ENCODE results near the gene LOXL1. TPM values are rescaled to one million over a fixed set of nuclear protein-coding genes. Genes with fewer than 3 reads are reported as not detected.

The LOXL1 gene
- total and polyA plus RNA-seq, 2 of the 13 experiments (the other 11 are each of a cell fraction or from before 2014, with no cell fraction given): 0.51 to 1.3 TPM

- in situ Hi-C loops (cut with HindIII; ENCODE audit: extremely low pct_ligation_motif_present, low pct_unique_long_range_greater_than_20kb): no loop called here
- POLR2A ChIA-PET: no interaction called here
- H3K27ac ChIP-seq (ENCODE audit: extremely low read length, insufficient read depth, low read length): no peak overlapping the region
- TF ChIP-seq FOXP4 (CRISPR knock-in tag; IDR thresholded peaks at IDR 0.05) (no peak), ATM (IDR thresholded peaks at IDR 0.05; ENCODE audit: borderline replicate concordance) (no peak), SNAPC5 (CRISPR knock-in tag; IDR thresholded peaks at IDR 0.05; ENCODE audit: borderline replicate concordance) (no peak), REL (CRISPR knock-in tag; conservative IDR thresholded peaks at IDR 0.05) (no peak), ZNF761 (CRISPR knock-in tag; conservative IDR thresholded peaks at IDR 0.05) (no peak), SOX13 (IDR thresholded peaks at IDR 0.05) (no peak), SOX13 (CRISPR knock-in tag; conservative IDR thresholded peaks at IDR 0.05 in 1 of 2, IDR thresholded peaks at IDR 0.05 in 1 of 2) (no peak), FIP1L1 (IDR thresholded peaks at IDR 0.05; ENCODE audit: borderline replicate concordance, insufficient read depth, low read depth, low read length) (no peak), AKNA (CRISPR knock-in tag; IDR thresholded peaks at IDR 0.05; ENCODE audit: borderline replicate concordance) (no peak), ZNF281 (CRISPR knock-in tag; IDR thresholded peaks at IDR 0.05; ENCODE audit: borderline replicate concordance) (no peak), ISX (CRISPR knock-in tag; conservative IDR thresholded peaks at IDR 0.05) (no peak), MED1 (CRISPR knock-in tag; IDR thresholded peaks at IDR 0.05) (no peak), ZNF501 (CRISPR knock-in tag; IDR thresholded peaks at IDR 0.05) (no peak), SMAD1 (CRISPR knock-in tag; IDR thresholded peaks at IDR 0.05; ENCODE audit: borderline replicate concordance, low read depth) (no peak)
These were observed 15.8 kb downstream of the LOXL1 start for GRCh38 chr15:73941871-73942635.

More at GRCh38 chr15:73941871-73942635, 15.8 kb downstream of the LOXL1 start:
- H2AFZ ChIP-seq (ENCODE audit: low read length): no peak overlapping the region
- no peaks in the 10 kb centered on the region for H3K36me3 ChIP-seq (replicated peaks in 1 of 2; ENCODE audit: control insufficient read depth in 1 of 2, insufficient read depth in 2 of 2, low read length in 2 of 2)
- BruUV-seq (replicated peaks): no TSS peak
- H3K4me3 ChIP-seq (replicated peaks in 1 of 3; ENCODE audit: insufficient read depth in 1 of 3, low read depth in 2 of 3, low read length in 3 of 3): no peak overlapping the region
- no peaks in the 10 kb centered on the region for H3K9me3 ChIP-seq (ENCODE audit: low read length)
- CTCF ChIA-PET (ENCODE audit: low intra/inter-chr PET ratio, low total read pairs): no interaction called here
- H3K4me1 ChIP-seq (ENCODE audit: insufficient read depth, low read length): peaks cover 15% of the 10 kb centered on the region
- intact Hi-C loops (cut with micrococcal nuclease; ENCODE audit: unreplicated experiment): no loop called here
- no peaks in the 10 kb centered on the region for H3K79me2 ChIP-seq (ENCODE audit: insufficient read depth, low read length)
- H3K27me3 ChIP-seq (ENCODE audit: control insufficient read depth in 1 of 2, insufficient read depth in 2 of 2, low read length in 2 of 2): no peaks in the 10 kb centered on the region; a peak in 2 of 5 replicates
- 22% methylated on average over 7 of the region's 10 CpGs for WGBS (ENCODE audit: low lambda C conversion rate)
- ATAC-seq (no peak), DNase-seq (ENCODE audit: low spot score) (no peak), FAIRE-seq (no peak)
- H3K9ac ChIP-seq (ENCODE audit: insufficient read depth, low read depth, low read length): no peak overlapping the region
- H3K4me2 ChIP-seq (ENCODE audit: low read depth, low read length): no peak overlapping the region
- H4K20me1 ChIP-seq (ENCODE audit: insufficient read depth, low read length): peaks cover 3% of the 10 kb centered on the region
